Thyroid gland (tissue), 4 donors: ENCODE data around the gene MMP24OS.

ENCODE experiments used
- CTCF ChIP-seq, 6 experiments: fragments of 200-600 bp in 3 of 6; fragments of 450-650 bp in 3 of 6; sonication (generic) in 3 of 6; IDR thresholded peaks; one replicate each; pipeline ENCODE4 v1.5.1; 2016 to 2019; ENCODE audit warnings: antibody characterized with exemption in 6 of 6, mild to moderate bottlenecking in 2 of 6, inconsistent platforms in 1 of 6, moderate library complexity in 1 of 6
- POLR2A ChIP-seq, 2 donors: fragments of 450-650 bp; IDR thresholded peaks; one replicate each; pipeline ENCODE4 v1.6.1; 2017; ENCODE audit warnings: antibody characterized with exemption in 2 of 2, mild to moderate bottlenecking in 2 of 2, moderate library complexity in 1 of 2

DNA sequence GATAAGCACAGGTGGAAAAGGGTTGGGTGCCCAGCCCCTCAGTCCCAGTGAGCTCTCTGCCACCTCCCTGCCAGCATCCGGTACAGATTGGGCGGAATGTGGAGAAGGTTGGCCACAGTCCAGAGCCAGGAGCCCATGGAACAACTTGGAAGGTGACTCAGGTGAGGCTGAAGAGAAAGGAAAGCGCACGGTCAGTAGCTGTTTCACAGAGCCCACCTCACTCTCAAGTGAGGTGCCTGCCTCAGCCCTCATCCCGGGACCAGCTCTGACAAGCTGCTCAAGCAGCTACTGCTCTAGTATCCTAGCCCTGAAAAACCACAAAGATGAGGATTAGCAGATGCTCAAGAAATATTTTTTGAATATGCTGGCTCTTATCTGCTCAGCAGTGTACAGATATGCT lies 1.1 kb upstream of the MMP24OS start:
- TF ChIP-seq POLR2A (IDR thresholded peaks at IDR 0.05) (no peak), CTCF (IDR thresholded peaks at IDR 0.05) (no peak)
